ENCODE results near the gene BRF1. TPM values are rescaled to one million over a fixed set of nuclear protein-coding genes. Genes with fewer than 3 reads are reported as not detected.
A peak's percentile ranks its signal among the peaks of the same experiment; 100 is the strongest.

Gene BRF1
- total and polyA plus RNA-seq, 2 donors: 14.7 to 29.8 TPM

DNA sequence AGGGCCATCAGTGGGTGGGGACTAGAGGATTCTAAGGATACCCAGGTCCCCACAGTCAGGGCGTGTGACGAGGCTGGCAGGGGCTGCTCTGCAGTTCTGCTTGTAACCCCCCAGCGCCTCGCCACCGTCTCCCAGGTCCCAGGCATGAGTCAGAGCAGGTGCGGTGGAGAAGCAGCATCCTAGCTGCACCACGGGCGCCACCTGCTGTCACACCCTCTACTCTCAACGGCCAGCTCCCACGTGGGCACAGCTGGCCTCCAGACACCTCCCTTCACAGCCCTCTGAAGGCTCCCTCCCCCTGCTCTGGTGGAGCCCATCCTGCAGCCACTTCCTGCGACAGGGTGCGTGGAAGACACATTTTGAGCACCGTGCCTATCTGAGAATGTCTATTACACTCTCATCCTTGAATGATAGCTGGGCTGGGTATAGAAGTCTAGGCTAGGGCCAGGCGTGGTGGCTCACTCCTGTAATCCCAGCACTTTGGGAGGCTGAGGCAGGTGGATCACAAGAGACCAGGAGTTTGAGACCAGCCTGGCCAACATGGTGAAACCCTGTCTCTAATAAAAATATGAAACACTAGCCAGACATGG, 112.8 kb downstream of the BRF1 start:
- Histone ChIP-seq H3K36me3 (ENCODE audit: control insufficient read depth in 2 of 2, insufficient read depth in 2 of 2, low read length in 1 of 2) (no peaks in the 10 kb centered on the region), H3K4me3 (ENCODE audit: low read length in 2 of 2) (no peak overlapping the region), H3K4me1 (ENCODE audit: control insufficient read depth in 2 of 2, insufficient read depth in 2 of 2, low read length in 2 of 2) (peaks cover 0 to 4% of the 10 kb centered on the region in 2 donors), H3K9me3 (ENCODE audit: control insufficient read depth in 2 of 2, insufficient read depth in 1 of 2, low read length in 1 of 2) (peaks cover 0 to 15% of the 10 kb centered on the region in 2 donors), H3K27ac (ENCODE audit: low read depth in 1 of 2, low read length in 1 of 2) (no peak overlapping the region), H3K27me3 (ENCODE audit: control insufficient read depth in 2 of 2, insufficient read depth in 1 of 2, low read length in 1 of 2) (peaks cover 0 to 38% of the 10 kb centered on the region in 2 donors)
- WGBS: 79% methylated on average over 14 of the region's 14 CpGs
- no peak for DNase-seq (ENCODE audit: low read depth in 6 of 9, low spot score in 9 of 9)

DNA sequence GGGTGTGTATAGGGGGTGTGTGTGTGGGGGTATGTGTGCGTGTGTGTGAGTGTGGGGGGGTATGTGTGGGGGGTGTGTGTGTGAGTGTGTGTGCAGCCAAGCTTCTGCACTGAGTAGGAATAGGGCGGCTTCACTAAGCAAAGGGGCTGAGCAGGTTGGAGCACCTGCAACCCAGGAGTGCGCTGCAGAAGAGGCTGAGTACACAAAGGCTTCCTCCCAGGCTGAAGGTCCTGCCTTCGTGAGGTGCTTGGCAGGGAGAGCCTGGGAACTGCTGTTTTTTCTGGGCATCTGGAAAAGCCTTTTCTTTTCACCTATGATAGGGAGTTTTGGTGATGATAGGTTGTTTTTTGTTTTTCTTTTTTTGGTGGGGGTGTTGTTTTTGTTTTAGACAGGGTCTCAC, 113.7 kb downstream of the BRF1 start:
- DNase-seq (ENCODE audit: low read depth in 6 of 9, low spot score in 9 of 9): no peak
- Histone ChIP-seq H3K36me3 (ENCODE audit: control insufficient read depth in 2 of 2, insufficient read depth in 2 of 2, low read length in 1 of 2) (no peaks in the 10 kb centered on the region), H3K4me1 (ENCODE audit: control insufficient read depth in 2 of 2, insufficient read depth in 2 of 2, low read length in 2 of 2) (peaks cover 0 to 10% of the 10 kb centered on the region in 2 donors), H3K4me3 (ENCODE audit: low read length in 2 of 2) (no peak overlapping the region), H3K27me3 (ENCODE audit: control insufficient read depth in 2 of 2, insufficient read depth in 1 of 2, low read length in 1 of 2) (peaks cover 0 to 43% of the 10 kb centered on the region in 2 donors), H3K27ac (ENCODE audit: low read depth in 1 of 2, low read length in 1 of 2) (no peak overlapping the region), H3K9me3 (ENCODE audit: control insufficient read depth in 2 of 2, insufficient read depth in 1 of 2, low read length in 1 of 2) (peaks cover 0 to 15% of the 10 kb centered on the region in 2 donors)
- 87% methylated on average over 4 of the region's 4 CpGs for WGBS

DNA sequence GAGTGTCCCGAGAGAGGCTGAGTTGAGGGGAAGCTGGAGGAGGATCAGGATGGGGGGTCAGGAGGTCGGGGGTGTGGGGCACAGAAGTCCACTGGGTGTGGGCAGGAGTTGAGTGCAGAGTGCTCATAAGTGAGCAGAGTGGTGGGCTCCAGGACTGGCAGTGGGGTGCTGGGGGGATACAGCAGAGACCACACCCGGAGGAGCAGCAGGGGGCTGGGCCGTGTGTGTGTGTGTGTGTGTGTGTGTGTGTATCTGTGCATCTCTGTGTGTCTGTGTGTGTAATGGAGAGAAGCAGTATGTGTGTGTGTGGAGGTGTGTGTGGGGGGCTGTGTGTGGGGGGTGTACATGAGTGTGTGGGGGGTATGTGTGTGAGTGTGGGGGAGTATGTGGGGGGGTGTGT, 114.8 kb downstream of the BRF1 start:
- DNase-seq (ENCODE audit: low read depth in 6 of 9, low spot score in 9 of 9): no peak
- Histone ChIP-seq H3K4me3 (ENCODE audit: low read length in 2 of 2) (no peak overlapping the region), H3K9me3 (ENCODE audit: control insufficient read depth in 2 of 2, insufficient read depth in 1 of 2, low read length in 1 of 2) (peaks cover 0 to 15% of the 10 kb centered on the region in 2 donors), H3K4me1 (ENCODE audit: control insufficient read depth in 2 of 2, insufficient read depth in 2 of 2, low read length in 2 of 2) (peaks cover 0 to 10% of the 10 kb centered on the region in 2 donors), H3K36me3 (ENCODE audit: control insufficient read depth in 2 of 2, insufficient read depth in 2 of 2, low read length in 1 of 2) (no peaks in the 10 kb centered on the region), H3K27ac (ENCODE audit: low read depth in 1 of 2, low read length in 1 of 2) (no peak overlapping the region), H3K27me3 (ENCODE audit: control insufficient read depth in 2 of 2, insufficient read depth in 1 of 2, low read length in 1 of 2) (peaks cover 7 to 44% of the 10 kb centered on the region in 2 donors)
- 51% methylated on average over 4 of the region's 4 CpGs for WGBS

DNA sequence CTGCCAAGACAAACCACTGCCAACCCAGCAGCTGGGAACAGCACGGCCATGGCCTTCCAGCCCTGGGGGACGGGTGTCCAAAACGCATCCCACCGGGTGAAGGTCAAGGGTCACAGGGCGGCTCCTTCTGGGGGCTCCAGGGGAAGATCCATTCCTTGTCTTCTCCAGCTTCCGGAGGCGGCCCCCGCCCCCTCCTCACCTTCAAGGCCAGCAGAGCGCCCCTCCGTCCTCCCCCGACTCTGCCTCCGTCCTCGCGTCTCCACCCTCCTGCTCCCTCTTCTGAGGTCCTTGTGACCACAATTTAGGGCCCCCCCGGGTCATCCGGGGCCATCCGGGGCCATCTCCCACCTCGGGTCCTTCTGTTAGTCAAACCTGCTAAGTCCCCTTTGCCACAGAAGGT, 115.8 kb downstream of the BRF1 start:
- Histone ChIP-seq H3K27me3 (ENCODE audit: control insufficient read depth in 2 of 2, insufficient read depth in 1 of 2, low read length in 1 of 2) (peaks cover 7 to 51% of the 10 kb centered on the region in 2 donors), H3K4me3 (ENCODE audit: low read length in 2 of 2) (no peak overlapping the region), H3K36me3 (ENCODE audit: control insufficient read depth in 2 of 2, insufficient read depth in 2 of 2, low read length in 1 of 2) (no peaks in the 10 kb centered on the region), H3K9me3 (ENCODE audit: control insufficient read depth in 2 of 2, insufficient read depth in 1 of 2, low read length in 1 of 2) (peaks cover 0 to 15% of the 10 kb centered on the region in 2 donors), H3K27ac (ENCODE audit: low read depth in 1 of 2, low read length in 1 of 2) (no peak overlapping the region), H3K4me1 (ENCODE audit: control insufficient read depth in 2 of 2, insufficient read depth in 2 of 2, low read length in 2 of 2) (peaks cover 0 to 15% of the 10 kb centered on the region in 2 donors)
- WGBS: 92% methylated on average over 18 of the region's 18 CpGs
- DNase-seq (ENCODE audit: low read depth in 6 of 9, low spot score in 9 of 9): no peak

DNA sequence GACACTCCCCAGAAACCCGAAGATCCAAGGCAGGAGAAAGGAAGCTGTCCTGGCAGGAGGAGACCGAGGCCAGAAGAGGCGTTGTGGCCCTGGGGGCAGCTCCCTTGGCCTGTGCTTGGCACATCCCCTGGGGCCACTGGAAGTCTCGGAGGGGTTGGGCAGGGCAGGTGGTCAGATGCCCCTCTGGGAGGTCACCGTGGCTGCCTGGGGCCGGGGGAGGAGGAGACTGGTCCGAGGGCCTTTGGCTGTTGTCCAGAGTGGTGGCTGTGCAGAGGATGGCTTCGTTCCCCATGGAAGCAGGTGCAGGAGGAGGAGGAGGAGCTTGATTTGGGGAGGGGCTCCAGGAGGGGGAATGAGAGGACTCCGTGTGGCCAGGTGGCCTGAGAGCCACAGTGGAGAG, 116.3 kb downstream of the BRF1 start:
- peaks cover 0 to 15% of the 10 kb centered on the region in 2 donors for H3K4me1 ChIP-seq (ENCODE audit: control insufficient read depth in 2 of 2, insufficient read depth in 2 of 2, low read length in 2 of 2)
- DNase-seq (ENCODE audit: low read depth in 6 of 9, low spot score in 9 of 9): no peak
- H3K9me3 ChIP-seq (ENCODE audit: control insufficient read depth in 2 of 2, insufficient read depth in 1 of 2, low read length in 1 of 2): peaks cover 0 to 15% of the 10 kb centered on the region in 2 donors
- no peak overlapping the region for H3K4me3 ChIP-seq (ENCODE audit: low read length in 2 of 2)
- H3K27ac ChIP-seq (ENCODE audit: low read depth in 1 of 2, low read length in 1 of 2): no peak overlapping the region
- H3K36me3 ChIP-seq (ENCODE audit: control insufficient read depth in 2 of 2, insufficient read depth in 2 of 2, low read length in 1 of 2): no peaks in the 10 kb centered on the region
- H3K27me3 ChIP-seq (ENCODE audit: control insufficient read depth in 2 of 2, insufficient read depth in 1 of 2, low read length in 1 of 2): peaks cover 7 to 56% of the 10 kb centered on the region in 2 donors
- WGBS: 83% methylated on average over 9 of the region's 9 CpGs

DNA sequence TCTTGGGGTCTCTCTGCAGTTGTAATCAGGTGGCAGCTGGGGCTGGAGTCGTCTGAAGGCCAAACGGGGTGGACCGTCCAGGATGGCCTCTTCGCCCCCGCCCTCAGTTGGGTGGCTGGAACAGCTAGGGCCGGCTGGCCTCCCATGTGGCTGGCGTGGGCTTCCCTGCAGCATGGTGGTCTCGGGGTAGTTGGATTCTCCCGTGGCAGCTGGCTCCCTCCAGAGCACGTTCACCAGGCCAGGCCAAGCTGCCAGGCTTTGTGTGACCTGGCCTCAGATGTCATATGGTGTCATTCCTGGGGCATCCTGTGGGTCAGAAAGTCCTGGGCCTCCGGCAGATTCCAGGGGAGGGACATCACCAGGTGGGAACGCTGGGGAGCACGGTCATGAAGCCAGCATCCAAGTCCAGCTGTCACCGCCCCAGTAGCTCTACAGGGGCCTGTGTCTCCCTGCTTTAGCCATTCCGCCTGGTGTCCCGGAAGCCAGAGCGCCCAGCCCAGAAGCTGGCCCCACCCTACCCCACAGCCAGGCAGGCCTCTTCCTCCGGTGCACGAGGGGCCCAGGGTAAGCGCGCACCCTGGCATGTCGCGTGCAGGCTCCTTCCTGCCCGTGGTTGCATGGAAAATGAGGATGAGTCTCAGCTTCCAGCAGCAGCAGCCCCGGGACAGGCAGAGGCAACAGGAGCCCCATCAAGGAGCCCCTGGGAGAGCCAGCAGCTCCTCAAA, 118.3 kb downstream of the BRF1 start:
- Histone ChIP-seq H3K4me1 (ENCODE audit: control insufficient read depth in 2 of 2, insufficient read depth in 2 of 2, low read length in 2 of 2) (peaks cover 0 to 15% of the 10 kb centered on the region in 2 donors), H3K4me3 (ENCODE audit: low read length in 2 of 2) (no peak overlapping the region), H3K27me3 (ENCODE audit: control insufficient read depth in 2 of 2, insufficient read depth in 1 of 2, low read length in 1 of 2) (peaks cover 7 to 63% of the 10 kb centered on the region in 2 donors), H3K9me3 (ENCODE audit: control insufficient read depth in 2 of 2, insufficient read depth in 1 of 2, low read length in 1 of 2) (no peaks in the 10 kb centered on the region), H3K36me3 (ENCODE audit: control insufficient read depth in 2 of 2, insufficient read depth in 2 of 2, low read length in 1 of 2) (no peaks in the 10 kb centered on the region), H3K27ac (ENCODE audit: low read depth in 1 of 2, low read length in 1 of 2) (no peak overlapping the region)
- 63% methylated on average over 25 of the region's 25 CpGs for WGBS
- no peak for DNase-seq (ENCODE audit: low read depth in 6 of 9, low spot score in 9 of 9)

DNA sequence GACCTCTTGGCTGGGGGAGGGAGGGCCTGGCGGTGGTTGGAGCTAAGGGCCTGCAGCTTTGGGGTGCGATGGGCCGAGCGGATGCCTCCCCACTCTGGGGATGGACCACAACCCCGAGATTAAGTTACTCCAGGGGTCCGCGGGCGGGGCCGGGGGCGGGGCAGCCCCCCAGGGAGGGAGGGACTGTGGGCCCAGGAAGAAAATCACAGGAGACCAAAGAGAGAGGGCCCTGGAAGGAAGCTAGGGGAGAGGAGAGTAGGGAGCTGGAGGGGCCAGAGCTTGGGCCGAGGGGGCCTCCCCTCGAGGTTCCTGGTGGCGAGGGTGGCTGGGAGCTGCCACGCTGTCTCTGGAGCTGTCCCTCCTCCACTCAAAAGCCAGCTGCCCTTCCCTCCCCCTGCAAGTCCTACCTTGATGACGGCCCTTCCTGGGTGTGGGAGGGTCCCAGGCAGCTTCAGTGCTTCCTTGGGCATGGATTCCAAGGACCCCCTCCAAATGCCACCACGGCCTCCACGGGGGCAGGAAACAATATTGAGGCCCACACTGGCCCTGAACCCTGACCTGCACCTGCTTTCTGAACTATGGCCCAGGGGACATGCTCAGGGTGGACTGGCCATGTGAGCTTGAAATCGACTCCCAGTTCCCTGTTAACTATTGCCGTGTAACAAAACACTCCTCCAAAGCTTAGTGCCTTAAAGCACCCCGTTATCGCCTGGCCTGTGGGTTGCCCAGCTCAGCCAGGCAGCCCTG, 119.1 kb downstream of the BRF1 start:
- Histone ChIP-seq H3K36me3 (ENCODE audit: control insufficient read depth in 2 of 2, insufficient read depth in 2 of 2, low read length in 1 of 2) (no peaks in the 10 kb centered on the region), H3K4me3 (ENCODE audit: low read length in 2 of 2) (peak overlapping the region in 1 of 2 donors; percentile 64), H3K27ac (ENCODE audit: low read depth in 1 of 2, low read length in 1 of 2) (peak overlapping the region in 1 of 2 donors; percentile 20), H3K27me3 (ENCODE audit: control insufficient read depth in 2 of 2, insufficient read depth in 1 of 2, low read length in 1 of 2) (peaks cover 7 to 69% of the 10 kb centered on the region in 2 donors), H3K4me1 (ENCODE audit: control insufficient read depth in 2 of 2, insufficient read depth in 2 of 2, low read length in 2 of 2) (peaks cover 0 to 15% of the 10 kb centered on the region in 2 donors), H3K9me3 (ENCODE audit: control insufficient read depth in 2 of 2, insufficient read depth in 1 of 2, low read length in 1 of 2) (no peaks in the 10 kb centered on the region)
- no peak for DNase-seq (ENCODE audit: low read depth in 6 of 9, low spot score in 9 of 9)
- WGBS: 62% methylated on average over 21 of the region's 21 CpGs

DNA sequence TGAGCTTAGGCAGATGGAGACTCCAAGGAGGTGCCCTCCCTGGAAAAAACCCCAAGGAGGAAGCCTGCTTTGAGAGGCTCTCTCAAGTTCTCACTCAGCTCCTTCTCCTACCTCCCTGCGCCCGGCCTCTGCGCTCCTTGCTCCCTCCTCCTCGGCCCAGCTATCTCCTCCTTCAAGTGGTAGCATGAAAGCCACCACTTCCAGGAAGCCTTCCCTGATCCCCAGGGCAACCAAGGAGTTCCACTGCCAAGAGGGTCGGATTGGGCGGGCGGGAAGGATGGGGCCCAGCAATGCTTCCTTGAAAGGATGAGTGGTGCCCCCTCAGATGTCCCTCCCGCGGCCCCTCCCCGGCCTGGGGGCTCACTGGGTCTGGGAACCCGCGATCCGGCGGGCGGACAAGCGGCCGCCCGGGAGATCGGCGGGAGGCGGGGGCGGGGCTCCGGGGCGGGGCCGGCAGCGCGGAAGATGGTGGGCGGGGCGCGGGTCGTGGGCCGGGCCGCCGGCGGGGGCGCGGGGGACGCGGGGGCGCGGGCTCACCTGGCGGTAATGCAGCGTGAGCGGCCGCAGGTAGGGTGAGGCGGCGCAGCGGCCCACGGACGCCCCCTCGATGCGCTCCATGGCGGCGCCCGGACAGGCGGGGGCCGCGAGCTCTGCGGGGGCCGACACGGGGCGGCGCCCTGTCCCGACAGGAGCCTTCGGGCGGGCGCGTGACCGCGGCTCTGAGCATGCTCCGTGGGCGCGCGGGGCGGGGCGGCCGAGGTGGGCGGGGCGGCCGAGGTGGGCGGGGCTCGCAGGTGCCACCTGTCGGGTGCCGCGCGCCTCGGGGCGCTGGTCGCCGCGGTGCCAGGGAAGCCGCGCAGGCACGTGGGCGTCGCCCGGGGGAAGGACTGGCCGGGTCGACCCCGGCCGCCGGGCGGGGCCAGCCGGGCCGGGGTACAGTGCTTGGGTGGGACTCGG, 119.9 kb downstream of the BRF1 start, which contains the start of gene NUDT14:
TSS of gene NUDT14 (minus strand) at position 721 of the 957 bp plus-strand sequence. CDS start at position 618, 103 bp downstream.
- H3K27me3 ChIP-seq (ENCODE audit: control insufficient read depth in 2 of 2, insufficient read depth in 1 of 2, low read length in 1 of 2): peaks cover 7 to 72% of the 10 kb centered on the region in 2 donors
- H3K27ac ChIP-seq (ENCODE audit: low read depth in 1 of 2, low read length in 1 of 2): peak within 1 kb of the TSS in 1 of 2 donors; percentile 20
- H3K36me3 ChIP-seq (ENCODE audit: control insufficient read depth in 2 of 2, insufficient read depth in 2 of 2, low read length in 1 of 2): no peaks in the 10 kb centered on the region
- H3K4me3 ChIP-seq (ENCODE audit: low read length in 2 of 2): peak within 1 kb of the TSS; percentile 40 to 64
- peak in 5 of 9 donors; percentile 39 to 76 (median 48) for DNase-seq (ENCODE audit: low read depth in 6 of 9, low spot score in 9 of 9)
- H3K9me3 ChIP-seq (ENCODE audit: control insufficient read depth in 2 of 2, insufficient read depth in 1 of 2, low read length in 1 of 2): no peaks in the 10 kb centered on the region
- H3K4me1 ChIP-seq (ENCODE audit: control insufficient read depth in 2 of 2, insufficient read depth in 2 of 2, low read length in 2 of 2): peaks cover 0 to 22% of the 10 kb centered on the region in 2 donors
- WGBS: 1% methylated on average over 105 of the region's 106 CpGs

Measured in thymus (tissue), 11 donors.